MCF 10A (cell line): ENCODE data around the gene SGSM1. TPM values are rescaled to one million over a fixed set of nuclear protein-coding genes. Genes with fewer than 3 reads are reported as not detected.

Source experiments
- BruUV-seq: library from RNA; stranded (reverse); fragments of 400-500 nt; replicated peaks from 2 replicates; lab custom pipeline; 2021; lab: Mats Ljungman, UMichigan
- CTCF ChIA-PET: fragments of 300-600 bp; sonication (Branson Sonifier 250); formaldehyde crosslinking; extraction: SDS; loops from one replicate; lab custom pipeline; 2021; ENCODE audit warnings: antibody characterized with exemption, inconsistent platforms; lab: Yijun Ruan, JAX
- POLR2A ChIA-PET: fragments of 300-600, 350-650 bp; sonication (Branson Sonifier 250); formaldehyde crosslinking; extraction: SDS; loops from one replicate; lab custom pipeline; 2020; ENCODE audit warnings: antibody characterized with exemption, inconsistent platforms; lab: Yijun Ruan, JAX
- DNase-seq: peaks from one replicate; pipeline ENCODE4 v3.0.0-alpha.2; 2018; ENCODE audit not compliant: unreplicated experiment
- H3K27ac Mint-ChIP-seq: one replicate; pipeline ENCODE4 v1.8.0; 2022; ENCODE audit warnings: mild to moderate bottlenecking, low read depth, mixed read lengths; ENCODE audit not compliant: unreplicated experiment
- H3K27me3 Mint-ChIP-seq: one replicate; pipeline ENCODE4 v1.8.0; 2022; ENCODE audit warnings: mixed read lengths; ENCODE audit not compliant: insufficient read depth, unreplicated experiment
- H3K36me3 Mint-ChIP-seq: one replicate; pipeline ENCODE4 v1.8.0; 2022; ENCODE audit warnings: mild to moderate bottlenecking, moderate library complexity, mixed read lengths; ENCODE audit not compliant: insufficient read depth, unreplicated experiment
- H3K4me1 Mint-ChIP-seq: one replicate; pipeline ENCODE4 v1.8.0; 2022; ENCODE audit warnings: mixed read lengths; ENCODE audit not compliant: insufficient read depth, unreplicated experiment
- H3K4me3 Mint-ChIP-seq: one replicate; pipeline ENCODE4 v1.8.0; 2022; ENCODE audit warnings: mild to moderate bottlenecking, moderate library complexity, mixed read lengths; ENCODE audit not compliant: unreplicated experiment
- H3K9me3 Mint-ChIP-seq: one replicate; pipeline ENCODE4 v1.8.0; 2022; ENCODE audit warnings: mixed read lengths; ENCODE audit not compliant: unreplicated experiment
- intact Hi-C: fragments of 100-400 bp; cut with micrococcal nuclease; formaldehyde crosslinking; loops from 2 replicates; pipeline ENCODE4 v1.14.1; 2022
- total RNA-seq: library from RNA; stranded (reverse); gene quantifications from 2 replicates; pipeline ENCODE4 v1.2.3, GENCODE V29; 2022
- TF ChIP-seq, protein P1 (sequence below): fragments of 200-600 bp; IDR thresholded peaks from one replicate; pipeline ENCODE4 v1.8.0; 2022; ENCODE audit warnings: antibody characterized with exemption, mild to moderate bottlenecking; ENCODE audit not compliant: unreplicated experiment

The SGSM1 gene
- total RNA-seq, 1 experiment from 2014 or later = 0.14 TPM

DNA sequence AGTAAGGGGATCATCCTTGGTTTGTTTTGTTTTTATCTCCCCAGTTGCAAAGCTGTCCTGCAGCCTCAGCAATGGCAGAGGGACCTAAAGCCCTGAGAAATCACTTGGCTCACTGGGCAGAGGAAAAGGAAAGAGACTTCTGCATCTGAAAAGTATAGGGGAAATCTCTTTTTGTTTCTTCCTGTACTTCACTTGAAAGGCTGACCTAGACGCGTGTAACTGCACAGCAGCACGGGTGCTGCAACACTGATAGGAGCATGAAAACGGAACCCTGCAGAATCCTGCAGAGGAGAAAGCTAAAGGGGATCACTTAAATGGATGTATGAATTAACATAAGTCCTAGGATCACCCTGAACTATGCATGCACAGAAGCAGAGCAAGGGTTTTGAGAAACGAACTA, 29.5 kb upstream of the SGSM1 start:
- no peak overlapping the region for H3K27ac Mint-ChIP-seq
- no peaks in the 10 kb centered on the region for H3K36me3 Mint-ChIP-seq
- DNase-seq = no peak
- ChIA-PET CTCF (interaction anchor here (0.6 to 1.6 kb wide), 3 partner anchors 12 to 74 kb away, joined by 3 to 6 read pairs (median 4); no protein-coding TSS in a partner anchor), POLR2A (no interaction called here)
- no peaks in the 10 kb centered on the region for H3K9me3 Mint-ChIP-seq
- peaks cover 74% of the 10 kb centered on the region for H3K27me3 Mint-ChIP-seq
- TF ChIP-seq, protein P1, sequence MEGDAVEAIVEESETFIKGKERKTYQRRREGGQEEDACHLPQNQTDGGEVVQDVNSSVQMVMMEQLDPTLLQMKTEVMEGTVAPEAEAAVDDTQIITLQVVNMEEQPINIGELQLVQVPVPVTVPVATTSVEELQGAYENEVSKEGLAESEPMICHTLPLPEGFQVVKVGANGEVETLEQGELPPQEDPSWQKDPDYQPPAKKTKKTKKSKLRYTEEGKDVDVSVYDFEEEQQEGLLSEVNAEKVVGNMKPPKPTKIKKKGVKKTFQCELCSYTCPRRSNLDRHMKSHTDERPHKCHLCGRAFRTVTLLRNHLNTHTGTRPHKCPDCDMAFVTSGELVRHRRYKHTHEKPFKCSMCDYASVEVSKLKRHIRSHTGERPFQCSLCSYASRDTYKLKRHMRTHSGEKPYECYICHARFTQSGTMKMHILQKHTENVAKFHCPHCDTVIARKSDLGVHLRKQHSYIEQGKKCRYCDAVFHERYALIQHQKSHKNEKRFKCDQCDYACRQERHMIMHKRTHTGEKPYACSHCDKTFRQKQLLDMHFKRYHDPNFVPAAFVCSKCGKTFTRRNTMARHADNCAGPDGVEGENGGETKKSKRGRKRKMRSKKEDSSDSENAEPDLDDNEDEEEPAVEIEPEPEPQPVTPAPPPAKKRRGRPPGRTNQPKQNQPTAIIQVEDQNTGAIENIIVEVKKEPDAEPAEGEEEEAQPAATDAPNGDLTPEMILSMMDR = no peak
- no peak overlapping the region for H3K4me3 Mint-ChIP-seq
- intact Hi-C loops = no loop called here
- H3K4me1 Mint-ChIP-seq = no peaks in the 10 kb centered on the region
- no TSS peak for BruUV-seq

DNA sequence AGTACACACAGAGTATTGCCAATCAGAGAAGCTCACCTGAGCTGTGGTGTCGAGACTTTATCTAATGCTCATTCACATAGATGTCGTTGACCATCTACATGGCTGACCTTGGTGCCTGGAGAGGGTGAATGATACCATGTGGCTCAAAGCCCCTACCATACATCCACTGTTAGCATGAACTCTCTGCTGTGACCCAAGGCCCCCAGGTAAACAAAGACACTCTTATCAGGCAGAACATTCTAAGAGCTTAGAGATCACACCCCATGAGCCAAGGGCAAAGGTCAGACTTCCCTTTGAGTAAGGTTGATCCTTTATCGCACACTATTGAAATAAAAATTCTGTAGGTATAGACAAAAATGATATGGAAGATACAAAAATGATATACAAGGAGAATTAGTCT, 16.5 kb upstream of the SGSM1 start:
- ChIA-PET CTCF (interaction anchor here (0.6 to 0.9 kb wide), 3 partner anchors 14 to 61 kb away, joined by 3 to 4 read pairs (median 3); no protein-coding TSS in a partner anchor), POLR2A (interaction anchor here (1.2 kb wide), 1 partner anchor 12 kb away, joined by 3 read pairs; no protein-coding TSS in a partner anchor)
- Mint-ChIP-seq H3K27me3 (peaks cover 50% of the 10 kb centered on the region), H3K27ac (no peak overlapping the region), H3K9me3 (no peaks in the 10 kb centered on the region), H3K4me3 (no peak overlapping the region), H3K4me1 (no peaks in the 10 kb centered on the region), H3K36me3 (peaks cover 5% of the 10 kb centered on the region)
- TF ChIP-seq, protein P1 = no peak
- intact Hi-C loops = no loop called here
- BruUV-seq = no TSS peak
- DNase-seq = no peak

DNA sequence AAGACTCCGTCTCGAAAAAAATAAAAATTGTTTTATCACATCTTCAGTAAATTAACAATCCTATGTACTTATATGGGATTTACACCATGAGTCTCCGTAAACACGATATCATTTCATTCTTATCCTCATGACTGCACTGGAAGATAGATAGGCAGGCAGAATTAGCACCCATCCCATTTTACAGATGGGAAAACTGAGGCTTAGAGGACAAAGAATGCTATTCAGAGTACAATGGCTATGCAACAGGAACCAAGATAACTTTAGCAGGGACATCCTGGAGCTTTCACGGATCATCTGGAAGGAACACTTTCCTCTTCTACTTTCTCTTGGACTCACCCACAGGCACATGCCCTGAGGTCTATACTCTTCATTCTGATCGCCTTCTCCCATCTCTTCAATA, 14.6 kb upstream of the SGSM1 start:
- no peak overlapping the region for H3K4me3 Mint-ChIP-seq
- no peak overlapping the region for H3K27ac Mint-ChIP-seq
- intact Hi-C loops = no loop called here
- H3K4me1 Mint-ChIP-seq = no peaks in the 10 kb centered on the region
- no peak for DNase-seq
- peaks cover 10% of the 10 kb centered on the region for H3K36me3 Mint-ChIP-seq
- H3K27me3 Mint-ChIP-seq = peaks cover 41% of the 10 kb centered on the region
- no TSS peak for BruUV-seq
- no peaks in the 10 kb centered on the region for H3K9me3 Mint-ChIP-seq
- POLR2A ChIA-PET = interaction anchor here (1.0 kb wide), 1 partner anchor 21 kb away, joined by 3 read pairs; no protein-coding TSS in a partner anchor
- CTCF ChIA-PET = interaction anchor here (0.5 to 2.2 kb wide), 4 partner anchors 11 to 22 kb away, joined by 3 to 10 read pairs (median 4); no protein-coding TSS in a partner anchor
- TF ChIP-seq, protein P1 = no peak

DNA sequence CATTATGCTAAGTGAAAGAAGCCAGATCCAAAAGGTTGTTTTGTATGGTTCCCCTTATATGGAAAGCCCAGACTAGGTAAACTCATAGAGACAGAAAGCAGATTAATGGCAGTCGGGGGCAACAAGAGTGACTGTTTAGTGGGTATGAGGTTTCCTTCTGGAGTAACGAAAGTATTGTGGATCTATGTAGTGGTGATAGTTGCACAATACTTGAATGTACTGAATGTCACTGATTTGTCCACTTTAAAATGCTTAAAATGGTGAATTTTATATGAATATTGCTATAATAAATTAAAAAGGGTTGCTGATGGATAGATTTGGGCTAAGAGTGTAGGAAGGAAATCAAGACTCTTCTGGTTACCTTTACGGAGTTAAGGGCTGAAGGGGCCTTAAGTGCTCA, 10.0 kb upstream of the SGSM1 start:
- TF ChIP-seq, protein P1 = no peak
- H3K4me3 Mint-ChIP-seq = no peak overlapping the region
- no peaks in the 10 kb centered on the region for H3K4me1 Mint-ChIP-seq
- peaks cover 5% of the 10 kb centered on the region for H3K36me3 Mint-ChIP-seq
- no peaks in the 10 kb centered on the region for H3K9me3 Mint-ChIP-seq
- BruUV-seq = no TSS peak
- no peak overlapping the region for H3K27ac Mint-ChIP-seq
- no peak for DNase-seq
- peaks cover 50% of the 10 kb centered on the region for H3K27me3 Mint-ChIP-seq
- POLR2A ChIA-PET = no interaction called here
- CTCF ChIA-PET = no interaction called here
- intact Hi-C loops = no loop called here
